SH-SY5Y (cell line): ENCODE data around the gene MACROH2A2.

Source experiments
- GATA2 ChIP-seq: IDR thresholded peaks from 2 replicates; pipeline ENCODE4 v1.6.1; 2011; ENCODE audit warnings: mild to moderate bottlenecking, low read depth, low read length
- GATA3 ChIP-seq: IDR thresholded peaks from 2 replicates; pipeline ENCODE4 v1.6.1; 2011; ENCODE audit warnings: low read depth, mild to moderate bottlenecking, low read length, moderate library complexity

DNA sequence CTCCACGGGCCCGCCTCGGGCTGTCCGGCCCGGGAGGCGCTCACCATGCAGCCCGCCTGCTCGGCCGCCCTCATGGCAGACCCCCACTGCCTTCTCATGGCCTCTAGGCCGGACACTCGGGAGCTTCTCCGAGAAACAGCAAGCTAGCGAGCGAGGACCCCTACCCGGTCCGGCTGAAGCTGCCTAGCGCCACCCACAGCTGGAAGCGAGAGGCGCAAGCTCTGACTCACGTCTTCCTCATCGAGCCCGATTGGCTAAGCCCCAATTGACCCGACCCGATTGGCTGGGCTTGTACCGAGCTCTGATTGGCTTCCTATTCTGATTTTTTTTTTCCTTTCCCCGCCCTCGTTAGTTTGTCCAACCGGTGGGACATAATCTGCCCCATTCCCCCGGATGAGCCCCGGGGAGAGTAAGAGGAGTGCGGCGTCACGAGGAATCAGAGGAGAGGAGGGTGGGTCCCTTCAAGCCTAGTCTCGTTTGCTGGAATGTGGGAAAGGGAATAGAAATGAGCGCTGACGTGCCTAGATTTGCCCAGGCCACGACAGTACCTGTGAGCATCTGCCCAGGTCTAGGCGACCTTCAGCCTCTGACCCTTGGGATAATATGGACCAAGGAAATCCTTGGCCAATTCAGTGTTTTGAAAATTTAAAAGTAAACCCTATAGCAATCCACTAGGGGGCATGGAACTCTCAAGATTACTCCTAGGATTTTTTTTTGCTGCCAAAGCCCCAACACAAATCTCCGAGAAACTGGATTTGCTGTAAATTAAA, 94.0 kb downstream of the MACROH2A2 start, which contains the start of gene TYSND1:
- TF ChIP-seq GATA2 = no peak
- TF ChIP-seq GATA3 = no peak
